Suprapubic skin (tissue), 4 donors: ENCODE measurements around the gene AP5S1.

Experiments
- EP300 ChIP-seq: sonication (generic); formaldehyde crosslinking; IDR thresholded peaks from one replicate; pipeline ENCODE4 v1.6.1; 2017; ENCODE audit warnings: antibody characterized with exemption
- POLR2A ChIP-seq, 2 donors: fragments of 450-650 bp; IDR thresholded peaks; one replicate each; pipeline ENCODE4 v1.6.1; 2017; ENCODE audit warnings: antibody characterized with exemption in 2 of 2, mild to moderate bottlenecking in 2 of 2, moderate library complexity in 2 of 2
- POLR2AphosphoS5 ChIP-seq, 3 donors: sonication (generic); formaldehyde crosslinking; IDR thresholded peaks; one replicate each; pipeline ENCODE4 v1.6.1; 2017; ENCODE audit warnings: antibody characterized with exemption in 3 of 3
- TF ChIP-seq, protein P1 (sequence below), 2 donors: fragments of 200-600 bp in 1 of 2; fragments of 450-650 bp in 1 of 2; sonication (generic) in 1 of 2; IDR thresholded peaks; one replicate each; pipeline ENCODE4 v1.5.1; 2016 to 2019; ENCODE audit warnings: antibody characterized with exemption in 2 of 2, mild to moderate bottlenecking in 1 of 2, moderate library complexity in 1 of 2

DNA sequence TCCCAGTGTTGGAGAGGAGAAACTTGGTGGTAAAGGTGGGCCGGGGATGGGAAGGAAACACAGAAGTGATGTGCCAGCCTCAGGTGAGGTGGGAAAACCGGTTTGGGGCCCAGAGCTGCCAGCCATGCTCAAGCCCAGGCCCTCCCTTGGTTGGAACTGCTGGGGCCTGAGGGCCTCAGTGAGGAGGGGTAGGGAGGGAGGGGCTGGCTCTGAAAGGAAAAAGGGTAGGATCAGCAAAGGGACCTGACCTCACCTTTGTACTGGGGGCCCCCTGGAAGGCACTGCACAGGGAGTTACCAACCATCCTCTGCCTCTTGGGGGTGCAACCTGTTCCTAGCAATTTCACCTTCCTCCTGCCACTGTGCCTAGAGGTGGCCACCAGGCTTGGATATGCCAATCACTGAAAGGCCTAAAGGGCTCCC, 37.3 kb upstream of the AP5S1 start:
- TF ChIP-seq, protein P1, sequence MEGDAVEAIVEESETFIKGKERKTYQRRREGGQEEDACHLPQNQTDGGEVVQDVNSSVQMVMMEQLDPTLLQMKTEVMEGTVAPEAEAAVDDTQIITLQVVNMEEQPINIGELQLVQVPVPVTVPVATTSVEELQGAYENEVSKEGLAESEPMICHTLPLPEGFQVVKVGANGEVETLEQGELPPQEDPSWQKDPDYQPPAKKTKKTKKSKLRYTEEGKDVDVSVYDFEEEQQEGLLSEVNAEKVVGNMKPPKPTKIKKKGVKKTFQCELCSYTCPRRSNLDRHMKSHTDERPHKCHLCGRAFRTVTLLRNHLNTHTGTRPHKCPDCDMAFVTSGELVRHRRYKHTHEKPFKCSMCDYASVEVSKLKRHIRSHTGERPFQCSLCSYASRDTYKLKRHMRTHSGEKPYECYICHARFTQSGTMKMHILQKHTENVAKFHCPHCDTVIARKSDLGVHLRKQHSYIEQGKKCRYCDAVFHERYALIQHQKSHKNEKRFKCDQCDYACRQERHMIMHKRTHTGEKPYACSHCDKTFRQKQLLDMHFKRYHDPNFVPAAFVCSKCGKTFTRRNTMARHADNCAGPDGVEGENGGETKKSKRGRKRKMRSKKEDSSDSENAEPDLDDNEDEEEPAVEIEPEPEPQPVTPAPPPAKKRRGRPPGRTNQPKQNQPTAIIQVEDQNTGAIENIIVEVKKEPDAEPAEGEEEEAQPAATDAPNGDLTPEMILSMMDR (IDR thresholded peaks at IDR 0.05) = no peak
- TF ChIP-seq POLR2AphosphoS5 (IDR thresholded peaks at IDR 0.05) (no peak), POLR2A (IDR thresholded peaks at IDR 0.05) (no peak), EP300 (no peak)
